GM19035 (cell line): Measurements from ENCODE around the gene UQCC2.

Experiments used
- ATAC-seq: cut with Tn5 transposase; IDR thresholded peaks from one replicate; pipeline ENCODE4 v1.9.1; 2021; ENCODE audit not compliant: unreplicated experiment

UQCC2 gene

DNA sequence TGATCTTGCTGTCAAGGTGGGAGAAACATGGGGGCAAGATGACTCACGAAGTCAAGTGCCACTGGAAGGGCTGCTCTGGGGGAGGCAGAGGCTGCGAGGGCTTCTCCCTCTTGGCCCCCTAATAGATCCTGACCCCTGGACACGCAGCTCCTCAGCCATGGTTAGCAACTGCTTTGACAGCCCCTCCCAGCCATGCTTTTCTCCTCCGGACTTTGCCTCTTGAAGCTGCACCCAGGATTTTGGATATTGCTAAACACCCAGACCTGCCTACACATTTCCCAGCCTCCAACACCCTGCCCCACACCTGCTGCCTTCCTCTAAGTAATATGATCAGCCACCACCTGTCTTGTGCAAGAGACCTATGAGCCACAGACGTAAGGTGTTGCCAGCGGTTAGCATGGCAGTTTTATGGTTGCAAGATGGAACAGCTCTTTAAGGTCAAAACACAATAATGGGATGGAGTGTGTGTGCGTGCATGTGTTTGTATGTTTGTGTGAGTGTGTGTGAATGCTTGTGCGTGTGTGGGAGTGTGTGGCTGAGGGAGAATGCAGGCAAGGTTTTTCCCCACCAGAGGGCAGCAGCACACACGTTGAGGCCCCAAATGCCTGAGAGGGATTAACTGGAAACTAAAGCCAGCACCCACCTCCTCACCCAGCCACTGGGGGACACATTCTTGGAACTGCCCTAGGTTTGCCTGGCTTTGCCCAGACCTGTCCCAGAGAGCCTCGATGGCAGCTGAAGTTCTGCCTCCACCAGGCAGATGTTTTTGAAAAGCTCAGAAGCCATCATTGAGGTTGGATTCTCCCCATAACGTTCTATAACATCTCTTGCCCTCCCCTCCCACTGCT is 32.7 kb upstream of the UQCC2 start:
- no peak for ATAC-seq

DNA sequence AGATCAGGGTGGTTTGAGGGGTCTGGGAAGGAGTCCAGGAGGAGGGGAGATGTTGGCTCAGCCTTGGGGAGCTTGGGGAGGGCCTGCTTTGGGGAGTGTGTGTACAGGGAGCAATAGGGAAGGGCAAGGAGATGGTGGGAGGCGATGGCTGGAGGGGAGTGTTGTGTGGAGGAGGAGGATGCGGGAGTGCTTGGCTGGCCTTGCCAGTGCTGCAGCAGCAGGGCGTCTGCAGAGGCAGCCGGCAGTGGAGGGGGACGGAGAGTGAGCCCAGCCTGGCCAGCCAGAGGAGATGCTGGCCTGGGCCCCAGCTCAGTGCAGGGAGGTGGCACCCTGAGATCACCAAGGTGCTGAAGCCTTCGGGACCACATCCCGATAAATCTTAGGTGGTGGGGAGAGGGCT is 31.3 kb upstream of the UQCC2 start:
- ATAC-seq = no peak

DNA sequence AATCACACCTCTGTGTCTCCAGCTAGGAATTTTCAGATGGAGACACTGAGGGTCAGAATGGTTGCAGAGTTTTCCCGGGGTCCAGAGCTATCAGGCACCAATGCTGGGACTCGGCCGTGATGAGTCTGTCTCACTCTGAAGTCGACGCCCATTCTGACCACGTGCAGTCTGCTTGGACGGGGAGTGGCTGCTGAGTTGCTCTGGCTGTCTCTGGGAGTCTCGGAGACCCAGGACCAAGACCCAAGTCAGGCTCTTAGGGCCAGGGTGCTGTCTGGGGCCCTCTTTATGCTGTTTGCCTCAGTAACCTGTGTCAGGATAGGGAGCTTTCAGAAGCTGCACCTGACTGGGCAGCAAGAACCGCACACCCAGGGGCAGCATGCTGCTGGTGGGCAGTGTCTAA is 30.6 kb upstream of the UQCC2 start:
- no peak for ATAC-seq

DNA sequence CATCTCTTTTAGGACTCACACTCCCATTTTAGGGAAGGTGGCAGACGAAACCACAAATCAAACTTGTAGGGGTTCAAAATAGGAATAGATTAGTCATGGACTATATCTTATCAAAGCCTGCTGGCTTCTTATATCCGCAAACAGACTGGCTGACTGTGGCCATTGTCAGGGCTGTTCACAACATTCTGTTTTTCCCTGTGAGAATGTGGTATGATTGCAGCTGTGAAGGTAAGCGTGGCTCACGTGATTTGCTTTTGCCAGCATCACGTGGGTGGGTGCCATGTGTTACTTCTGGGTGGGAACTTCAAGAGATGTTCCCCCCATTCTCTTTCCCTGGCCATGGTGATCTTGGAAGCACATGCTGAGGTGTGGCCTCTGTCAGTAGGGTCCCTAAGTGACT is 29.3 kb upstream of the UQCC2 start:
- ATAC-seq = no peak

DNA sequence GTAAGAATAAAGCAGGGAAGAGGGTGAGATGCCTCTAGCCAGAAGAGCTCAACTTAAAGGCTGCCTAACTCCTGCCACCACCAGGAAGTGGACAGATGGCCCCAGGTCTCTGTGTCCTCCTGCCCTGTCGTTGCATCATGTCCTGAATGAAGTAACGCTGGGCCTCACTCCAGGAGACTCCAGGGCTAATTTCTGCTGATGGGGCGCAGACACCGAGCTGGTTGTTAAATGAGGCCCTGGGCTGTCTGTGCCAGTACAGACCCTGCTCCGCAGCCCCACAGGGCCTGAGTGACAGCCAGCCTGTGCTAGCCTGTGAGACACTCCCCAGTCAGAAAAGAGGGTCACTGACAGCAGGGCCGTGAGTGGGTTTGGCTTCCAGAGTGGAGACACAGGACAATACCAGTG is 28.7 kb upstream of the UQCC2 start:
- no peak for ATAC-seq

DNA sequence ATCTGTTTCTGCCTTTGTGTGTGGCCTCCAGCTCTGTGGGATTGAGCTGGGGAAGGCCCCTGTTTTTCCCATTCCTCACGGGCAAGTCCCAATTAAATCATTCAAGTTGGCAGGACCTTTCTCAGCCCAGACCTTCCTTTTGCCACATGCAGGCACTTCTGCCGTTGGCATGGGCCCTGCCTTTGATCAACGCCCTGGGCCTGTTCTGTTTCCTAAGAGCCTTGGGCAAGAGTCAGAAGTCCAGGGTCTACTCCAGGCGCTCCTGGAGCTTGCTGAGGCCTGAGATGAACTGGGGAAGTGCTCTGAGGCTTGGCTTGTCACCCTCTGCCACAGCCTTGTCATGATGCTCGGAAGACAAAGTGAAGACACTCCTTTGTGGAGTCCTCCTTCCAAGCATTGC is 28.1 kb upstream of the UQCC2 start:
- ATAC-seq = no peak

DNA sequence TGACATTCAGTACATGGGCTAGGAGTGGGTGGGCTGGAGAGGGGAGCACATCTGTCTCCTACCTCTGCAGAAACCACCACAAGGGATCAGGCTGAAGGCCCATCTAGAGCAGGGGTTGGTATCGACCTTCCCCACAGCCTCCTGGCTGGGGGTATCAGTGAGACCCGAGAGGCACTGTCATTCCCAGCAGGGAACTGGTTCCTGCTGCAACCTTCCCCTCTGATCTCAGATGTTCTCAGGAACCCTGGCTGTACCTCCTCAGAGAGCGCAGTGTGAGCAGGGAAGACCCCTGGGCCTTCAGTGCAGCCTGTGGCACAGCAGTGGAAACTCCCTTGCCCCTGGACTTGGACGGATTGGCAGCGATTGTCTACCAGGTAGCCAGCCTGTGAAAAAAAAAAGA is 27.4 kb upstream of the UQCC2 start:
- ATAC-seq = no peak

DNA sequence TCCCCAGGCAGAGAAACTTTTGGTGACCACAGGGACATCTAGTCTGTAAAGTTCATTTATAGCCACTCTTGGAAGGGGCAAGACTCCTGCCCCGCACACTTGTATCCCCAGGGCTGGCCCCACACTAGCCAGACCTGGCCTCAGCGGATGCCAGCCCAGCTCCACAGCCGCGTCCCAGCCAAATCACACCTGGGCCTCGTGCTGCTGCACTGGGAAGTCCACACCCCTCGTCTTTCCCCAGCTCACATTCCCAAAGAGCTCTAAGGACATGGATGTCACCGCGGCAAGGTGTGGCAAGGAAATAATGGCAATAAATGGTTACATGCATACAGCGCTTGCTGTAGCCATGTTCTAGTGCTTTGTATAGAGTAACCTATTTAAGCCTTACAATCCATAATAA is 26.7 kb upstream of the UQCC2 start:
- ATAC-seq = no peak

DNA sequence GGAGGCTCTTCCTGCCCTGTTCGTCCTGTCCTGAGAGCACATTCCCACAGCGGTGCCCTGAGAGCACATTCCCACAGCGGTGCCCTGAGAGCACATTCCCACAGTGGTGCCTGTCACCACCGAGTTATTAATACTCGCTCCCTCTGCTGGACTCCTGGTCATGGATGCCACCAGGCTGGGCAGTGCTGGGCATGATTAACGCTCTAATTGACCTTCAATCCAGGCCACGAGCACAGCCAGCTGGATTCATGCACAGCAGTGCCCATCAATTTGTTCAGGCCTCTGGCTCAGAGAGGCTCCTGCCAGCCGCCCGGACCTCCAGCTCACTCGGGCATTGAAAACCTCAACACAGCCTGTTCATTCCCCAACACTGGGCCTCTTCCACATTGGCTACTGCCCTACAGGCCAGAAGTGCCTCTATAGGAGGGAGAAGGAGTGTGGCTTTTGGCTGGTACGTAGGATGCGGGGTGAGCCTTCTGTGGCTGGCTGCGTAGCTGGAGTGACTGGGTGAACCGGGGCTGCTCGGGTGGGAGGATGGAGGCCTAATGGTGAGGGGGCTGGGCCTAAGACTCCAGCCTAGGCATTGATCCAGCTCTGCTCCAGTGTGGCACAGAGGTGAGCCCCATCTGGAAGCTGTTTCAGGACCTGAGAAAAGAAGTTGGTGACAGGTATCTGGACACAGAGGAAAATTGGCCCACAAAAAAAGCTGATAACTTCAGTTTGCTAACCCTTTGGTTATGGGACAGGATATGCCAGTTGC is 25.9 kb upstream of the UQCC2 start:
- ATAC-seq = no peak

DNA sequence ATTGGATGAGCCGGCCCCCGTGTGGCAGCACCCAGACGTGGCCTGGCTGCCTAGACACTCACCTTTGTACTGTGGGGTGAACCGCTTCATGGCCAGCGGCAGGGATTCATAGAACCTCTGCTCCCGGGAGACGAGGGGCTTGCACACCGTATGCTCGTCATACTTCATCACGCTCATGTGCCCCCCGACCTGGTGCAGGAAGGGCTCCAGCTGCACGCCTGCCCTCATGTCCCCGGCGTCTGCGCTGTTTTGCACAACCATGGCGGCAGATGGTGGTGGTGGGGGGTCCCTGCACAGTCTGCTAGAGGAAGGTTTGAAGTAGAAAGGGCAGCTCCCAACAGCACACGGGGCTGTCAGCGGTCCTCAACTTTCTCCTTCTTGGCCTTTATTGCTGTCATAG is 23.7 kb upstream of the UQCC2 start:
- no peak for ATAC-seq

DNA sequence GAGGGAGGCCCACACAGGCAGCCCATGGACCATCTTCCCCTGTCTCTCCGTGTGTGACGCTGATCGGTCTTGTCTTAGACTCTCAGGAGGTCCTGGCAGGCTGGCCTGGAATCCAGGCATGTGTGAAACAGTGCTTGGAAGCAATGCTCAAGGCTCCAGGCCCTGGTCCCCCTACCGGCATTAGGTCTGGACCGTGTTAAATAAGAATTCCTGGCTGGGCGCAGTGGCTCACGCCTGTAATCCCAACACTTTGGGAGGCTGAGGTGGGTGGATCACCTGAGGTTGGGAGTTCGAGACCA is 22.2 kb upstream of the UQCC2 start:
- ATAC-seq = no peak

DNA sequence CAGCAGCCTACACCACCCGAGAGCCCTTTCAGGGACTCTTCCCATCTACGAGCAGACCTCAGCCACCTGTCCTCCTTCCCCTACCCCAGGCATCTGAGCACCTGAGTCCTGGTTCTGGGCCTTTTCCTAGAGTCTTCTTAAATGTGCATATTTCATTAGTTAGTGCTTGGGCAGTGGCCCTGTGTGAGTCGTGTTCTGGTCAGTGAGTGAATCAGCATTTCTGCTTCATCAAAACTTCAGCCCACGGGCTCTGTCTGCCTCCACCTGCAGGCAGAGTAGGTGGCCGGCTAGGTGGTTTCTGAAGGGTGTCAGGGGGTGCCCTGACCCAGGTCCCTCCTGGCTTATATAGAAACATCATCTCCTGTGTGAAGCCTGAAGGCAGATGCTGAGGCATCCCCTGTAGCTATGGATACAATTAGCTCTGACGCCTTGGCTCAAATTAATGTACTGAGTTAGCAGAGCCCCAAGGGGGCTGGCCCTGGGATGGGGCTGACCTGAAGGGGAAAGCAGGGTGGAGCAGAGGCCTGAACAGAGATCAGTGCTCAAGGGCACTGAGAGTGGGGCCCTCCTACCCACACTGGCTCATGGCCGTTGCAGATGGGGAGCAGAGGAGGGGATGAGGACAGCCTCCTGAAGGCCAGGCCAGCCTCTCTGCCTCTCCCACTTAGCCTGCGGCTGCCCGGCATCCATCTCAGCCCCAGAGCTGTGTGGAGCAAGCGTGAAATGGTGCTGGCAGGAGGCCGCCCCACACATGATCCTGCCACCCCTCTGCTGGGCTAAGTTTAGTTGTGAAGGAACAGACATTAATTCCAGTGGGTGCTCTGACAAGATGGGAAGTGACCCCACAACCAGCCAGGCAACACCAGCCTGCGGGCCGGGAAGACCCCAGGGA is 21.6 kb upstream of the UQCC2 start:
- ATAC-seq = no peak

DNA sequence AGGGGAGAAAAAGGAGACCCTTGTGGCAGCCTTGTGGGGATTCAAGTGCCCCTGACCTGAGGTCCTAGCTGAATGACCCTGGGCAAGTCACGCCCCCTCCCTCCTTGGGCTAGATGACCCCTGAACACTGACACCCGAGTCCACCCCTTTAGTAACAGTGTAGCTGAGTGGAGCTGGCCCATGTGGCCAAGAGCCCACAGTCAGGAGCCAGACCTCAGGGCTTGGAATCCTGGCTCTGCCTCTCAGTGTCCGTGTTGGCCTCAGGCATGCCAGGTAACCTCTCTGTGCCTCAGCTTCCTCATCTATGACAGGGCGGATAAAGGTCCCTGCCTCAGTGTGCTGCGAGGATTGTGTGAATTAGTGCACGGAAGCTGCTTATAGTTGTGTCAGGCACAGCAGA is 20.9 kb upstream of the UQCC2 start:
- no peak for ATAC-seq

DNA sequence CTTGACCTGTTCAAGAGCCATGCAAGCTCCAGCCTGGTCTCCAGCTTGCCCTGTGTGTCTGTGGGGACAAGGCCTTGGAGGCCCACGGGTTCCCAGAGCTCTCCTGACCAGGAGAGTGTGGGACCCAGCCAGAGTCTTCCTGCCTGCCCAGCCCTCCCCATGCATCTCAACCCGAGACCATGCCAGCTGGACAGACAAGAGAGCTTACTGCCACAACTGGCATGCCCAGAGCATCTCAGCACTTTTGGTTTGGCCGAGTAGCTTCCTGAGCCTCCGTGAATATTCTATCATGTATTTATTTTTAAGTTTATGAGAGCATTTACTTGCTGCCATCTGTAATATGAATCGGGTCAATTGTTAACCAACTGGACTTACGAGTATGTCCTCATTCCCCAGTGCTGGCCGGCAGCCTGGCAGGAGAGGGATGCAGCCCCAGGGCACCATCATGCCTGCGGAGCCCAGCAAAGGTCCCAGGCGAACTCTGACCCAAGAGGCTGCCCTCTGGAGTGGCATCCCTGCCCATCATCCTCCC is 20.3 kb upstream of the UQCC2 start:
- ATAC-seq = no peak

DNA sequence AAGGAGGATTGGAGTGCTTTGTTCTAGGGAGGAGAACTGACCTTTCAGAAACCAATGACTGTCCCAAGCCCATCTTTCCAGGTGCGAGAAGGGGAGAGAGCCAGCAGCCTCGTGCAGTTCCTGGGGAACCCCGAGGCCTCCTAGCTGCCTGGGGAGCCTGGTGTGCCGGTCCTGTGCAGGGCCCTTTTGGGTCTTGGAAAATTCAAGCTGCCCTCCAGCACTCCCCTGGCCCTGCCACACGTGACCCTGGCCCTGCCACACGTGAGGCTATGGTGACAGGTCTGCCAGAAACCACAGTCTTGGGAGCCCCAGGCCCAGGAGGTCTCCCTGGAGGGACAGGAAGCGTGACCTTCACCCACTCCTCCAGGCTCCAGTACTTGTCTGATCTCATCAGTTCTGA is 19.5 kb upstream of the UQCC2 start:
- no peak for ATAC-seq

DNA sequence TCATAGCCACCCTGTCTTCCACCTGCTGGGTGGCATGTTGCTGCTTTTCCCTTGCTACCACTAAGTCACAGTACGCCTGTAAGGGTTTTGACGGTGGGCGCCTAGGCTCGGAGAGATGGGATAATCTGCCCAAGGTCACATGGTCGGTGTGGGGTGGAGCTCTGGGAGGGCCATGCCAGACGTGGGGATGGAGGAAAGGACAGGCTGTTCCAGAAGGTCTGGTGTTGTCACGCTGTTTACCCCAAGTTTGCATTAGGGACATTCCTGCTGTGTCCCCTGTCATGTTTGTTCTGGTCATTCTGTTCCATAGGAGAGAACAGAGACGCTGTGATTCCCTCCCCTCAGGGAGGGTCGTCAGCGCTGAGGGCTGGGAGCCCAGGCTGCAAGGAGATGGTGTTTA is 19.1 kb upstream of the UQCC2 start:
- ATAC-seq = no peak

DNA sequence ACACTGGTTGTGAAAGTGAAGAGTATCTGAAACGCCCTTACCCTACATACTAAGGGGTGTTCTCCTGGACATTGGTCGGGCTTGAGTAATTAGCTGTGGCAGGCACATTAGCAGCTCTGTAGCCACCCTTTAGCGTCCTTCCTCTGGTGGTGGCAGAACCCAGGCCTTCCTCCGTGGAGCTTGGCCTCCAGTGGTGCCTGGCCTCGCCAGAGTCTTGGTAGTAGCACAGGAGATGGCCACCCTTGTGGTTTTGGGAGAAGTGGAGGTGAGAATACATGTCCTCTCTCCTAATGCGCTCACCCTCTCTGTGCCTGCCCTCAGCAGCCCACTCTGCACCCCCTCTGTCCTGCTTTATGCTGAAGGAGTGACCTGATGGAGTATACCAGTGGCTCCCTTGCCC is 17.6 kb upstream of the UQCC2 start:
- ATAC-seq = no peak

DNA sequence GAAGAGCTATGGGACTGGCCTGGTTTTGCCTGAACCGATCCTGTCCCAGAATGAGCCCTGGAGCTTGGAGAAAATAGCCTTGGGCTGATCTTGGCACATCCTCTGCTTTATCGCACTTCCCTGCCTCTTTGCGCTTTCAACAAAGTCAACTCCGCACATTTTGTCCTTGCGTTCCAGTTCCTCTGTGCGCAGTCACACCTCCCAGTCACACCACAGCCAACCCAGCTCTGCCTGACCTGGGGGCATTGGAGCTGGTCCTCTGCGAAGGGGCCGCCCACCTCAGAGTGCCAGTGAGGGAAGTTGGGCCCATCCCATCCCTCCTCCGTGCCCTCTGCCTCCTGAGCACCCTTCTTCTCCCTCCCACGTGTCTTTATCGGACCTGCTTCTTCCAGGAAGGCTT is 16.9 kb upstream of the UQCC2 start:
- ATAC-seq = no peak

DNA sequence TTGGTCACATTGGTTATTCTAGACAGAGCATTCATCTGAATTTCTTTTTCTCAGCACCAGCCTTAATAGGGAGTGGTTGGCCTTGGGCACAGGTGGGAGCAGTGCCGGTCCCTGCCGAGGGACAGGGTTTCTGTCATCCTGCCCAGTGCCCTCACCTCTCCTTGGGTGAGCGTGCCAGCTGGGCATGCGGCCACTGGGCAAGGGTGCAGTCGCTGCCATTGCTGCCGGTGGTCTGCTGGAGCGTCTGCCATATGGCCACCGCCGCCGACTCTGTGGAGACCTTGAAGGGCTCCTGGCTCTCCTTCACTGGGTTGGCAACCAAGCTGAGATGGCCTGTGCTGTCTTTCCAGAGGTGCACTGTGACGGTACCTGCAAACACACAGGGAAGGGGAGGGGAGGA is 16.4 kb upstream of the UQCC2 start:
- ATAC-seq = no peak

DNA sequence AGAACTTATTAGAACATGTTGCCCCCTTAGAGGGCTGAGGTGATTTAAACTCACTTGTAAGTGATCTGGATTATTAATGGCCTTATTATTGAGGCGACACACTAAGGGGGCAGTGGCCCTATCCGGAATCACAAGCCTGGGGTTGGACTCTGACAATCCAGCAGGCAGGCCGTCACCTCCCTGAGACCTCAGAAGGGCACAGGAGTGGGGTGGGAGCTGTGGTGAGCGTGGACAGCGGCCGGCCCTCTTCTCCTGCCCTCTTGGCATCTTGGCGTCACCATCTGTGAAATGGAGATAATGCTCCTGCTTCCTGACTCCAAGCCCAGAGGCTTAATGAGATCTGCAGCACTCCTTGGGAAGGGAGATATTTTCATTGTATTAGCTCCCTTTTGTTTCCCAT is 15.6 kb upstream of the UQCC2 start:
- ATAC-seq = no peak

DNA sequence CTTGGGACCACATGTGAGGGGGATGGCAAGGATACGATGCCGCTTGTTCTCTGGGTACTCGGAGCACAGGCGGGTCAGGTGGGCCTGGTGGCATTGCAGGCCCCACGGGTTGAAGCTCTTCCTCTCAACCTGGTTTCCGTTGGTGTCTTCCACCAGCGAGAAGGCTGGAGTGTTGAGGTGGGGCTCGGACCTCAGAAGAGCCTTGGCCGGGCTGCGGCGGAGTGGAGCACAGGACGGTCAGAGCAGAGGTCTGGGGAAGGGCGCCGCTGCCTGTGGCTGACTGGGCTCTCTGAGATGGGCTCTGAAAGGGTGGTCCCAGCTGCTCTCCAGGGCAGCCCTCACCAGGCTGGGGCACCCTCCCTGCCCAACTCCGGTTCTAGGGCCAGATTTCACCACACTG is 15.2 kb upstream of the UQCC2 start:
- ATAC-seq = no peak
